SKM-1 treated with dmso at 0.1 percent for 144 hours (cell line): ENCODE measurements around the gene KIF21A.
"Not testable (repeated sequence)": the region's sequence is repeated elsewhere in the genome, so short reads cannot be mapped to it uniquely, and the experiment has no call there.

Source experiments
- DNase-seq: peaks from one replicate; lab custom pipeline; 2025; ENCODE audit not compliant: unreplicated experiment; lab: John Stamatoyannopoulos, UW

Gene KIF21A

DNA sequence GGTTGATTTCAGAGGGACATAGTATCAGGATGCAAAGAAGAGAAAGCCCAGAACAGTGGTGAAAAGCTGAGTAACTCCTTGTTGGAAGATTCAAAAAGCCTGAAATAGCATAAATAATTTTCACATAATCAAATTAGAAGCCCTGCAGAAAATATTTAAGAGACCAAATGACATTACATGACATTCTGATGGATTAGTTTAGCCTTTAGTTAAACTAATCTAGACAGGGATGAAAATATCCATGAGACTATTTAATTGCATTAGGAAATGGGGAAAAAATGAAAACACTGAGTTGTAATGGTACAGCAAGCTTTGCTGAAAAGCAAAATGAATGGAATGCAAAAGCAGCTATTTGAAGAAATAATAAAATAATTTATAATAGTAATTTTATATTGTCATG, 91.8 kb downstream of the KIF21A start:
- no peak for DNase-seq

DNA sequence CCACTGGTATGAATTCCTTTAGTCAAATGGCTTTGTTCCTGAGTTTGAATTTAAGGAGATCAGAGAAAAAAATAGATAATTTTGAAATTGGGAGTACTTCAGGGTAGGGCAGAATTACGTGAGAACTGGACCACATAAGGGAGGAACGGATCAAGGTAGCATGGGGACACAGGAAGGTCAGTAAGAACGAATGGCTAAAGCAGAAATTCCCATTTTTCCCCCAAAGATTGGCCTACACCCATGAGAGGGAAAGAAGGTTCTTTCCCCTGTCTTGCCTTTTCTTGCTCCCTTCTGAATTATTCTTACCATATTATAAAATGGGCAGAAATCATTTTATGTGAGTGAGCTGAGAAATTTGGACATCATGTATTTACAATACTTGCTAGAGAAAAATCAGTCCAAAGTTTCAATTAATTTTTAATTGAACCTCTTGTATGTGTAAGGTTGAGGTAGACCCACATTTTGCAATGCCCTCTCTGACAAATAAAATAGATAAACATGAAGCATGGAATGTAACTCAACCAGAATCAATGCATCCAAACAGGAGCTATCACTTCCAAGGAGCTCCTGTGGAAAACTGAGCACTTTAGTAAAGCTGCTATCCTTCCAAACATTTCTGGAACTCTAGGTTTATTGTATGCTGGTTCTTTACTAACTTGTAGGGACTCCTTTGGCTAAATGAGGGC, 93.8 kb downstream of the KIF21A start:
- DNase-seq = no peak

DNA sequence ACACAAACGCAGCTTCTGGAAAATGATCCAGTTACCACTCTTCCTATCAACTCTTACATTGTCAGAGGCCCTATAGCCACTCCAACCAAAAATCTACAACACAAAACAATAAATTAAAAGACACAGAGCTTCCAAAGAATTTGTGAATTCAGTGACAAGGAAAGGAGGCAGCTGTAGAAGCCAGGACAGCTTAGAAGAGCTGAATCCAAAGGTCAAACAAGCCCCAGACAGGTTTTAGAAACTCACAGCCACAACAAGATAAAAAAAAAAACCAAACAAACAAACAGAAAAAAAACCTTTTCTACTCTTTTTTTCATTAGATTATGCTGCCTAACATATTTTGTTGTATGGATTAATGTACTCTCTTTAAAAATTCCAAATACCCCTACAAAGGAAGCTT, 94.4 kb downstream of the KIF21A start:
- DNase-seq = no peak

DNA sequence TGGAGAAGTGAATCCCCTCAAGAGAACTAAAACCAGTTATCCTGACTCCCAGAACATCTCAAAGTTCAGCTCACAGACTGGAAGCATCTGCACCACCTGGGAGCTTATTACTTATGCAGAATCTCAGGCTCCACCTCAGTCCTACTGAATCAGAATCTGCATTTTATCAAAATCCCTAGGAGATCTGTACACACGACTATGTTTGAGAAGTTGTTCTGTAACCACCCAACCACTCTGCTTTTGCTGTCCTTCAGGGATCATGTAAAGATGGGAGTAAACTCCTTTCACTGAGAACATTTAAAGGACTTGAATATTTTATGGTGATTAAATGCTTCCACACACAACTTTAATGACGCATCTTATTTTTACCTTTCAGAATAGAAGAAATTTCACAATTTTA, 98.0 kb downstream of the KIF21A start:
- no peak for DNase-seq

DNA sequence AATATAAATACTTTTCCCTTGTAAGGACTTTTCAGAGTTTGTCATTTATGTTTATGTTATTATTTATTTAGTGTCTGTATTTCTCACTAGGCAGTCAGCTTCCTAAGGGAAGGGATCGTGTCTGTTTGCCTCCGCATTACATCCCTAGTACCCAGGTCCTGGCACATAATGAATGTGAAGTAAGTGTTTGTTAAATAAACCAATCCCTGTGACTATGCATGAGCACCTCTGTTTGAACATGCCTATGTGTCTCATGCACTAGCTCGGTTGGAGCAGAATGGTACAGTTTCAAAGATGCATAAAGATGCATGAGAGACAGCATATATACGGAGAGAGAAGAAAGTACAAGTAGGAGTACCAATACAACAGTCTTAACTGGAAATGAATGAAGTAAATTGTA, 99.3 kb downstream of the KIF21A start:
- DNase-seq = no peak

DNA sequence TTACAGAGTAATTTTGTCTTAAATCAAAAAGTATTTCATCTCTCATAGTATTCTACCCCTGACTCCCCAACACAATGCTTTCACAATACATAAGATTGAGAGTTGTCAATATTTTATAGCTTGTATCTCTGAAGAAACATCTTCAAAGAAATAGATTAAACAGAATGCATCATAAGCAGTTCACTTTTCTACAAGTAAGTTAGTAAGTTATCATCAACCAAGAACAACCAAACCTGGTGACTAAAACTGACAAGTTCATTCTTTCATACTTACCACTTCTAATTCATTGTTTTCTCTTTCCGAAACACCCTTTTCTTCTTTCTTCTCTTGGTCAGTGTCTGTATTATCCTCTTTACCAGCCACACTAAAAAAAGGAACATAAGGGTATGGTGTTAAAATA, 101.2 kb downstream of the KIF21A start:
- no peak for DNase-seq

DNA sequence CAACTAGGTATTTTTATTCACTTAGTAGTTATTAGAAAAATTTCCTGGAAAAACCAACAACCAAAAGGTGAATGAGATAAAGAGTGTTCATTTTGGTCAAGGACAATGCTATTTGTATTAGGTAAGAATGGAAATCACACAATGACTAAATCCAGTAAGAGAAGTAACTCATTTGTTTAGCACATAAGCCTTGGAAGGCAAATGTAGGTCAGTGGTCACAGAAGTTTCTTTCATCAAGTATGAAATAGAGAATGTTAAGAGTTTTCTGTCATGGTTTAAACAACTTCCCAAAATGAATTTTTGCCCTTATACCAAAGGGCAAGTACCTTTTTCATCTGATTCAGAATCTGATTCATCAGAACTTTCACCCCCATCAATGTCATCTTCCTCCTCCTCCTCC, 101.7 kb downstream of the KIF21A start:
- no peak for DNase-seq

DNA sequence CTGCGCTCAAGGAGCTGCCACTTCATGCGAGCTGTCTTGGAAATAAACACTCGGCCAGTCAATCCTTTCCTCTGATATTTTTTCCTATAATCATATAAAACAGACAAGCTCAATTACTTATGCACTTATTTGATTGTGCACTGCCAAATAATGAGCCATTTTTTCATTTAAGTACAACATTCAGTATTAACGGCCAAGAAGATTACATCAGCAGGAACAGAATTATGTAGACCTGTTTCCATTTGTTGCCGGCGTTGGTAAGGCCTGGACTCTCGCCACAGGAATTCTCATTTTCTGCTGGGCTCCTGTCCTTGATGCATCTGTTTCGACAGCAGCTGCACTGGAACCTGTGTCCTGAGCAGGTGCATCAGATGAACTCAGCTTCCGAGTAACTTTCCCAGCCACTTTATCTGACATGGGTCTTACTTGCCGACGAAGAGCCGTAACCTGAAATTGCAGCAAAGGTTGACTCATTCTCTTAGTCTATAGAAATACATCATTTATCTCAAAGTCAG, 110.2 kb downstream of the KIF21A start:
- no peak for DNase-seq

DNA sequence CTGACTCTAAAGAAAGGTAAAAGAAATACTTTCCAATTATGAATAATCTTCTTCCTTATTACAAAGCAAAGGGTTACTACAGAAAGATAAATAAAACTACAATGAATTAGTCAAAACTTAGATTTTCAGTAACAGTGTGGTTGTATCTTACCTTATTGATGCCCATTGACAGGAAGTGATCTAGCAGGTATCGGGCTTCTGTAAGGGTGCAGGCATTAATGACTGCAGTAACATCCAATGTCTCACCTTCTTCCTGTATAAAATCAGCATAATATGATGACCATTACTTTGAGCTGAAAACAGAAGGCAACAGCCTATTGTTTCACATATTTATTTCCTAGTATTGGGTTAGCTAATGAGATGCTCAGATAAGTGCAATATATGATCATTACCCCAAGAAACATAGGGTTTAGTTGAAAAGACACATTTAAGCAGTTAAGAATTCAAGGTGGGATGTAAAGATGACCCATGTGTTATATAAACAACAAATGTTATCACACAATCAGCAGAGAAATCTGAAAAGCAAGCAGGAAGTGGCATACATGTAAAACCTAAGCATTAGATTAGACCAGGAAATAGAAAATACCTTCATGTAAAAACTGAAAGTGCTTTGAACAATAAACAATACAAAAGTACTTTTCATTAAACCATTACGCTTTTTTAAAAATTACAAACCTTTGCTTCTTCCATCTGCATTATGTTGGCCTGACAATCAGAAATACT, 111.2 kb downstream of the KIF21A start:
- DNase-seq = no peak

DNA sequence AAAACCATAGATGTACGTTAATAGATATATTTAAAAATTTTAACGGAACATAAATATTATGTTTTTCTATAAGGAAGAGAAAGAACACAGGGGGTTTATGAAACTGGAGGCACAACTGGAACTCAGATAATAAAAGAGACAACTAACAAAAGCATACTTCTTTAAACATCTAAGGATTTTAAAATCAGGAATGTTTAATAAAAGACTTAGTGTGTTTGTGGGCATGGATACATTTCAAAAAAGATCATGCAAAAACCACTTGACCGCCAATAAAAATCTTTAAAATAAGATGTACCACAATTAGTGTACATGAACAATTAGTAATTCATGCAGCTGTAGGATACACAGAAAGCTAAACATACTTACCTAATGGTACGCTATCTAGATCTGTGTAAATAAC, 113.0 kb downstream of the KIF21A start:
- no peak for DNase-seq

DNA sequence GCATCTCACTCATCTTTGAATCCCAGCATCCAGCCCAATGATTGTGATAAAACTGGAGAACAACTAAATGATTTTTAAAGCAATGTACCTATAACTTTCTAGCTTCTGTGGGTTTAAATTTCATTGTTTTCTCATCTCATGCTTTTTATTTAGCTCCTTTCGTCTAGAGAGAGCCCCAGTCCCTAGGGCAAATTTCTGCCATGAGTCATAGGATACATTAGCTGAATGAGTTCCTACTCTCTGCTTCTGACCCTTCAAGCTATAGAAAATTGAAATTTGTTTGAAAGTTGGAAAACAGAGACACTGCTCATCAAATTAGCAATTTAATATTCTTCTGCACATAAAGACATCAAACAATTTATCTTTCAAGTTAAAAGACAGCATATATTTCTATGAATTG, 113.9 kb downstream of the KIF21A start:
- DNase-seq = no peak

DNA sequence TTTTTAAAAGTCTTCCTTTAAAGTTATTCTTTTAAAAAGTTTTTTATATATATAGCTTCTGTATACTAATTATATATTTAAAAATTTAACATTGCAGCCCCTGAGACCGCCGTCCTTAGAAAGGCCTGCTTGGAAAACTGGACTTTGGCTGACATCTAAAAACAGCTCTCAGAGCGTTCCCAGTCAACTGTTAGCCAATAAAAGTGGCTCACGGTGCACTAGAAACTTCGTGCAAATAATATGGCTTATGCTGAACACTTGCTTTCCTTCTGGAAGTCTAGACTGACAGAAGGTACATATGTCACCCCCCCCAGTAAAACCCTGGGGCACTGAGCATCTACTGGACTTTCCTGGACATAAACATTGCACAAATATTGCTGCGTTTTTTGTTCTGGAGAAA, 115.0 kb downstream of the KIF21A start:
- DNase-seq = no peak

DNA sequence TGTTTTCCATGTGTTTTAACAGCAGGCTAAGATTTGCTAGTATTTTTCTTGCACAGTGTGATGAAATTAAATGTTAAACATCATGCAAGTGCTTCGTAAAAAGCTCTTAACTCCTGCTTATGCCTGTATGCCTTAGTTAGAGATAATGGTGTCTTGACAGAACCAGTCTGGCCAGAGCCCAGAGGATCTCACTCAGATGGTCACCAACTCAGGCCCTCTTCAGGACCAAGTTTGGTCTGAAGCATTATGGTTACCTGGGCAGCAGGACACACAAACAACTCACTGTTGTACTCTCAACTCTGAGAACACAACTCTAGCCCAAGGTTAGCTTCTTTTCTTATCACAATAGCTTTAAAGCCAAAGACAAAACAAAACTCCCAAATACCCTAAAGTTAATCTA, 115.4 kb downstream of the KIF21A start:
- DNase-seq = no peak

DNA sequence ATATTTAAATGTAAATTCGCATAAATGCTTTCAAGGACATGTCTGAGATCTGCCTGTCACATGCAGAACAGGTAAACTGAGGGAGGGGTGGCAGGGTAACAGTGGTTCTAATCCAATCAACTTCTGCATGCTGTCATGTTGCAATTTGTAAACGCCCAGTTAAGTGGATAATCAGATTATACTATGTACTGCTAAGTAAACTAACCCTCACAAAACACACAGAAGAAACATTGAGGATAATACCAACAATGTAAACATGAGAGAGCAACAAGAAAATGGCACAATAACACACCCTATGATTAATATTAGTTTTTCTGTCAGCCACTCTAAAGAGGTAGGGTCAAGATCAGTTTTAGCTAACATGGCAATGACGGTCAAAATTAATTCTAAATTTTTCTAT, 123.7 kb downstream of the KIF21A start:
- no peak for DNase-seq

DNA sequence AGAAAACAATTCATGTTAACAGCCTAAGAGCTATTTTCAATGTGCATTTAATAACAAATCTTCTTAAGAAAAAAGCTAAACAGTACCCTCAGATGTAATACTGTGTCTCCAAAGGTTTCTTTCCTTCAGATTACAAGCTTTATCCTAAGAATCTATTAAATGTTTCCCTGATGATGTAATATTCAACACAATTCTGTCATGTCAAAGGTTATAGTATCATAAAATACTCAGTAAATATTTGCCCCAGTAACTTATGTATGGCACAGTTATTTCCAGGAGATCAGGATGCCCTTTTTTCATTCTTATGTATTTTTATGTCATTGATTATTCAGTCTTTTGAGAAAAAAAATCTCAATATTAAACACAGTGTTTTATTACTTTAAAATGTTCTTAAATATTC, 128.4 kb downstream of the KIF21A start:
- DNase-seq = no peak

DNA sequence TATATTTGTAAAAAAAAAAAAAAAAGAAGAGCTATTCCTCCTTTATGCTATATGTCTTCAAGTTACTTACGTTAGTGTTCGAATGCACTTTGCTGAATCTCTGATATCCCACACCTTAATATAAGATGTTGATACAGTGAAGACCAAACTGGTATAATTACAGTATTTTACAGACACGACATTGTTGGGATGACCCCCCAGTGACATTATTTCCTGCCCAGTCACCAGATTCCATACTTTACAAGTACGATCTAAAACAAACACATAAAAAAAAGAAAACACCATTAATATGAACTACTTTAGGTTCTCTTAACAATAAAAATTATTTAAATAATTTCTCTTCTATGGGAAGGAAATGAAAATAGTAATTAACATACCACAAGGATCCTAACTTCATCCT, 133.4 kb downstream of the KIF21A start:
- no peak for DNase-seq

DNA sequence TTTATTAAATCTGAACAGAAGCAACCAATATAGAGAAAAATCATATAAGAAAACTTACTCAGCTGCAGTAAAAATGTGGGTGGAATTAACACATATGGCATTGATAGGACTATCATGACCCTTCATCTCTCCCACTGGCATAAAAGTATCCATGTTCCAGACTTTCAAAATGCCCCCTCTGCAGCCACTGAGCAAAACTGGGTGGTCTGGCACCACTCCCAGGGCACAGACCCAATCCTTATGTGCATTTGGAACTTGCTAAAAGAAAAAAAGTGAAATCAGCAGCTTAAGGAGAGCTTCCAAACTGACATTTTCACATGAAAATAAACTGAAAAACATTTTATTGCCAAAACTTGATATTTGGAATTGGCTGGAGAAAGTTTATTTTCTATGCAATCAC, 141.5 kb downstream of the KIF21A start:
- no peak for DNase-seq

DNA sequence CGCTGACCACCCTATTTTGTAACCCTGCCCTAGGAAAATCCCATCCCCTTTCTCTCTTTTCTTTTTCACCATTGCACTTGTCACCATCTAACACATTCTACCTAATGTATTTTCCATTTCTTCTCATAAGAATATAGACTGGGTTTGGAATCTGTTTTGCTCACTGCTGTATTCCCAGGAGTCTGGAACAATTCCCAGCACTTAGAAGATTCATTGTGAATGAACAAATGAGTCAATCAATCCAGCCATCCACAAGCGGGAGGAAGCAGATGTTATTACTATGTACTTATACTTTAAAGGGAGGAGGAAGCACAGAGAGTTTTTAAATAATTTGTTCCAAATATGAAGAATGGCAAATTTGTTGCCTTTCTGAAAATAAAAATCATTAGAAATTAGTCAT, 142.1 kb downstream of the KIF21A start:
- DNase-seq = no peak

DNA sequence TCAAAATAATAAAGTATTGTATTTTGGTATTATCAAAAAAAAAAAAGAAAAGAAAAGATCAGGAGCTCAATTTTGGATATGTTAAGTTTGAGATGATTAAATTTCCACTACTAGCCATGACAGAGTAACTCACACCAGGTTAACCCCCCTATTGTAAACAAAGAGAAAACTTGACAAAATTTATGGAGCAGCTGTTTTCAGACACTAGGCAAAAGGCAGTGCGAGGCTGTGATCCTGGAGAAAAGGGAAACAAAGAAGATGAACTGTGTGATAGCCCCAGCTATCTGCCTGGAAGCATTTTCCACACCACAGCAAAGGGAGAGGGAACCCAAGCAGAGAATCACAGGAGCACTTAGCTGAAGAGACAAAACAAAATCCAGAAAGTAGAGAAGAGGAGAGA, 145.0 kb downstream of the KIF21A start:
- no peak for DNase-seq

DNA sequence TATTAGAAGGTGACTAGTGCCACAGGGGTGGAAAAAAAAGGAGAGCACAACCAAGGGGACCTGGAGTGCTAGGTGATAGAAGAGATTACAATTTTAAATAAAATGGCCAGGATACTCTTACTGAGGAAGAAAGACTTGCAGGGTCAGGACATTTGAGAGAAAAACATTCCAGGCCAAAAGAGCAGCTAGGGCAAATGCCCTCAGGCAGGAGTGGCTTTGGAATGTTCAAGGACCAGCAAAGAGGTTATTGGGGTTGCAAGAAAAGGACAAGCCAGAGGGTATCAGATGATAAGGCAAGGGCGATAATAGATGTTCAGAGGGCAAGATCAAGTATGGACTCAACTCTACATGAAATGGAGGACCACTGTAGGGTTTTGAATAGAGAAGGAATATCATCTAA, 146.4 kb downstream of the KIF21A start:
- DNase-seq = no peak

DNA sequence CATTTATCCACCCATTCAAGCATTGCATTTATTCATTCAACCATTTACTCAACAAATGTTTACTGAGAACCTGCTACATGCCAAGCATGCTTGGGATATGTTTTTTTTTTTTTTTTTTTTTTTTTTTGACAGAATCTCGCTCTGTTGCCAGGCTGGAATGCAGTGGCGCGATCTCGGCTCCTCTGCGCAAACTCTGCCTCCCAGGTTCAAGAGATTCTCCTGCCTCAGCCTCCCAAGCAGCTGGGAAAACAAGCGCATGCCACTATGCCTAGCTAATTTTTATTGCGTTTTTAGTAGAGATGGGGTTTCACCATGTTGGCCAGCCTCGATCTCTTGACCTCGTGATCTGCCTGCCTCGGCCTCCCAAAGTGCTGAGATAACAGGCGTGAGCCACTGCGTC, 147.3 kb downstream of the KIF21A start:
- not testable (repeated sequence) for DNase-seq

DNA sequence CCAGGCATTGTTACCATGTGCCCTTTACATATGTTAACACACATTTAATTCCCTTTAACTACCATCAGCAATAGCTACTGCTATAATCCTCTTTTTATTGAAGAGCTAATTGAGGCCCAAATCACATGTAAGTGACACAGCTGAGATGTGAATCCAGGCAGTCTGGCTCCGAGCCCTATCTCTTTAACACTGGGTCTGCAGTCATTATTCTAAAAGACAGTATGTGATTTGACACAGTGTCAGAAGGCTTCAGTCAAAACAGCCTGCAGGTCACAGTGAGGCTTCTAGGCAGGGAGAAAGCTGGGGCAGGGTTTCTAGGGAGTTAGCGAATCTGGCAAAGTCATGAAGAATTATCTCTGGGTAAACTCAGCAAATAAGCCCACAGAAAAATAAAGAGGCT, 148.2 kb downstream of the KIF21A start:
- DNase-seq = no peak

DNA sequence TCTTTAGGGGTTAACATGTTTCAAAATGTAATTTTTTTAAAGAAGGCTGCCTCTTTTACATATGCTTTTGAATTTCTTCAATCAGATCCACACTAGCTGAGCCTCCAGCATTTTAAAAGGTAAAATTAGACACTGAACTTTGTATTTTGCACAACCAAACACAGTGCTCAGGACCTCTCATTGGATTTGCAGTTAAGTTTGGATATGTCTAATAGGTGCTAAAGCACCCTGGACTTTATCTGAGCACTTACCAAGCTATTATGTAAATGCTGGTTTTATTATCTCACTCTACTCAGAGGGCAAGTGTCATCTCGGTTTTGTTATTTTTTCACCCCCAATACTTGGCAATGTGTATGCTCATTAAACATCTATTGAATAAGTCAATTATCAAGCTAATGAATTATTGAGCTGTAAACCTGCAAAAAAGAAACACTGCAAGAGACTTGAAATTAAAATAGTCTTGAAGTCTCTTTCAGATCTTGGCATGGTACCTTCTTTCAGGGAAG, 150.7 kb downstream of the KIF21A start:
- no peak for DNase-seq
